HG02610 (cell line): ENCODE results near the gene OSTF1.

Experiments
- ATAC-seq: cut with Tn5 transposase; IDR thresholded peaks from one replicate; pipeline ENCODE4 v1.9.1; 2021; ENCODE audit warnings: mild to moderate bottlenecking, moderate library complexity; ENCODE audit not compliant: unreplicated experiment

Gene OSTF1

GRCh38 chr9:75161116-75161857, 73.0 kb downstream of the OSTF1 start:
- ATAC-seq, result no peak

- ATAC-seq, result no peak
Measured at GRCh38 chr9:75163764-75164163, 75.5 kb downstream of the OSTF1 start.

- no peak for ATAC-seq
Measured at GRCh38 chr9:75164573-75164972, 76.3 kb downstream of the OSTF1 start.

GRCh38 chr9:75167281-75167680, 79.0 kb downstream of the OSTF1 start:
- ATAC-seq, result no peak

- ATAC-seq, result no peak
Measured at GRCh38 chr9:75168270-75169178, 80.2 kb downstream of the OSTF1 start.

GRCh38 chr9:75169623-75170022, 81.3 kb downstream of the OSTF1 start:
- no peak for ATAC-seq

GRCh38 chr9:75170898-75171360, 82.6 kb downstream of the OSTF1 start:
- no peak for ATAC-seq

- ATAC-seq, result no peak
Measured at GRCh38 chr9:75175395-75175794, 87.1 kb downstream of the OSTF1 start.

GRCh38 chr9:75176037-75176436, 87.7 kb downstream of the OSTF1 start:
- no peak for ATAC-seq

- no peak for ATAC-seq
Measured at GRCh38 chr9:75181750-75182149, 93.4 kb downstream of the OSTF1 start.

GRCh38 chr9:75183306-75183705, 95.0 kb downstream of the OSTF1 start:
- ATAC-seq, result no peak

GRCh38 chr9:75184471-75184870, 96.2 kb downstream of the OSTF1 start:
- peak; percentile 47 for ATAC-seq

- peak; percentile 62 for ATAC-seq
Measured at GRCh38 chr9:75185585-75186170, 97.4 kb downstream of the OSTF1 start.

- no peak for ATAC-seq
Measured at GRCh38 chr9:75186767-75187380, 98.6 kb downstream of the OSTF1 start.

- no peak for ATAC-seq
Measured at GRCh38 chr9:75188756-75189155, 100.4 kb downstream of the OSTF1 start.

- no peak for ATAC-seq
Measured at GRCh38 chr9:75190762-75191161, 102.4 kb downstream of the OSTF1 start.
